CD4-positive, alpha-beta T cell (primary cell): Measurements from ENCODE around the gene ARHGAP15. TPM values are rescaled to one million over a fixed set of nuclear protein-coding genes. Genes with fewer than 3 reads are reported as not detected.

ENCODE experiments used
- ATAC-seq: fragments of 200-7000 bp; cut with Tn5 transposase; one replicate; pipeline ENCODE4 v1.10.0; 2022; ENCODE audit warnings: mild to moderate bottlenecking; ENCODE audit not compliant: poor library complexity
- CTCF ChIA-PET: fragments of 350-600 bp; sonication (Branson Sonifier 250); formaldehyde crosslinking; loops from one replicate; lab custom pipeline; 2021; ENCODE audit warnings: antibody characterized with exemption, inconsistent platforms; lab: Charles Lee
- POLR2A ChIA-PET: fragments of 350-600 bp; sonication (Branson Sonifier 250); formaldehyde crosslinking; loops from one replicate; lab custom pipeline; 2021; ENCODE audit warnings: antibody characterized with exemption, inconsistent platforms; lab: Charles Lee
- DNase-seq, 14 experiments: peaks; one replicate each; pipeline ENCODE4 v3.0.0-alpha.2; 2013 to 2020; ENCODE audit warnings: mixed read lengths in 2 of 14
- H3K27ac ChIP-seq, 2 donors: one replicate each; pipeline versions ENCODE4 v1.5.1 to v1.7.0; 2013; ENCODE audit warnings: low read length in 2 of 2, low read depth in 1 of 2, mild to moderate bottlenecking in 1 of 2
- H3K27me3 ChIP-seq, 2 experiments: 1 replicate in 1 of 2; 2 replicates in 1 of 2; pipeline versions ENCODE4 v1.6.1 to v1.7.0; 2013; ENCODE audit warnings: low read length in 2 of 2, control low read depth in 1 of 2, mild to moderate bottlenecking in 1 of 2, moderate library complexity in 1 of 2; ENCODE audit not compliant: insufficient read depth in 2 of 2, control insufficient read depth in 1 of 2
- H3K36me3 ChIP-seq: one replicate; pipeline ENCODE4 v1.6.1; 2013; ENCODE audit warnings: low read length, control low read depth; ENCODE audit not compliant: insufficient read depth
- H3K4me1 ChIP-seq: one replicate; pipeline ENCODE4 v1.6.1; 2013; ENCODE audit warnings: low read length, control low read depth; ENCODE audit not compliant: insufficient read depth
- H3K4me3 ChIP-seq: one replicate; pipeline ENCODE4 v1.5.1; 2013; ENCODE audit warnings: mild to moderate bottlenecking, low read length, moderate library complexity
- H3K9me3 ChIP-seq, 2 experiments: 1 replicate in 1 of 2; 2 replicates in 1 of 2; pipeline versions ENCODE4 v1.6.1 to v1.7.0; 2013; ENCODE audit warnings: low read length in 2 of 2, mild to moderate bottlenecking in 2 of 2, control low read depth in 1 of 2, moderate library complexity in 1 of 2; ENCODE audit not compliant: control insufficient read depth in 1 of 2, insufficient read depth in 1 of 2
- H3K27ac Mint-ChIP-seq: one replicate; pipeline ENCODE4 v1.8.0; 2020; ENCODE audit warnings: mixed read lengths
- H3K27me3 Mint-ChIP-seq: one replicate; pipeline ENCODE4 v1.8.0; 2021; ENCODE audit warnings: mixed read lengths
- H3K36me3 Mint-ChIP-seq: one replicate; pipeline ENCODE4 v1.8.0; 2021; ENCODE audit warnings: low read depth, mixed read lengths
- H3K4me1 Mint-ChIP-seq: one replicate; pipeline ENCODE4 v1.8.0; 2021; ENCODE audit warnings: low read depth, mixed read lengths
- H3K4me3 Mint-ChIP-seq: one replicate; pipeline ENCODE4 v1.8.0; 2020; ENCODE audit warnings: mild to moderate bottlenecking, mixed read lengths
- H3K9me3 Mint-ChIP-seq: one replicate; pipeline ENCODE4 v1.8.0; 2020; ENCODE audit warnings: mixed read lengths
- CTCF ChIP-seq: fragments of 200-600 bp; IDR thresholded peaks from one replicate; pipeline ENCODE4 v1.8.0; 2022; ENCODE audit warnings: antibody characterized with exemption, mild to moderate bottlenecking
- intact Hi-C, 2 experiments: fragments of 100-400 bp; cut with DNase I in 1 of 2; cut with micrococcal nuclease in 1 of 2; formaldehyde crosslinking; loops; one replicate each; pipeline versions ENCODE4 v1.15.1 to v1.9.0; 2023 to 2025; cut with DNase I, micrococcal nuclease
- total RNA-seq, 174 experiments: library from RNA in 2 of 174; stranded (reverse) in 2 of 174; gene quantifications; one replicate each; pipeline ENCODE4 v1.2.3 and lab custom pipeline; 2021 to 2026

ARHGAP15 gene
- total RNA-seq, 2 experiments from 2014 or later, result 158 to 165 TPM

- peaks cover 87% of the 10 kb centered on the region for H3K4me1 Mint-ChIP-seq
- no peak for TF ChIP-seq CTCF
- intact Hi-C loops, result no loop called here
- H3K27ac ChIP-seq, result no peak overlapping the region
- DNase-seq (no peak), ATAC-seq (no peak)
- H3K27ac Mint-ChIP-seq, result no peak overlapping the region
- H3K9me3 Mint-ChIP-seq, result no peaks in the 10 kb centered on the region
- ChIA-PET POLR2A (no interaction called here), CTCF (no interaction called here)
- H3K27me3 Mint-ChIP-seq, result no peaks in the 10 kb centered on the region
- peaks cover 5% of the 10 kb centered on the region for H3K4me1 ChIP-seq
- H3K27me3 ChIP-seq, result no peaks in the 10 kb centered on the region
- peaks cover 87% of the 10 kb centered on the region for H3K36me3 Mint-ChIP-seq
- H3K4me3 ChIP-seq, result no peak overlapping the region
- H3K9me3 ChIP-seq, result no peaks in the 10 kb centered on the region
- peaks cover 39% of the 10 kb centered on the region for H3K36me3 ChIP-seq
- H3K4me3 Mint-ChIP-seq, result no peak overlapping the region
Measured at GRCh38 chr2:143604566-143604959, 475.3 kb downstream of the ARHGAP15 start.

- ChIA-PET POLR2A (interaction anchor here (1.0 kb wide), 1 partner anchor 9 kb away, joined by 3 read pairs; no protein-coding TSS in a partner anchor), CTCF (no interaction called here)
- H3K4me1 Mint-ChIP-seq, result peaks cover 87% of the 10 kb centered on the region
Measured at GRCh38 chr2:143607231-143608062, 478.2 kb downstream of the ARHGAP15 start.

GRCh38 chr2:143608063-143608423 is 478.8 kb downstream of the ARHGAP15 start:
- H3K4me1 Mint-ChIP-seq, result peaks cover 81% of the 10 kb centered on the region

More at GRCh38 chr2:143607231-143608062, 478.2 kb downstream of the ARHGAP15 start:
- Mint-ChIP-seq H3K4me3 (no peak overlapping the region), H3K27me3 (no peaks in the 10 kb centered on the region), H3K9me3 (no peaks in the 10 kb centered on the region), H3K27ac (peak overlapping the region; percentile 27), H3K36me3 (peaks cover 81% of the 10 kb centered on the region)
- Histone ChIP-seq H3K4me1 (peaks cover 5% of the 10 kb centered on the region), H3K4me3 (no peak overlapping the region), H3K9me3 (no peaks in the 10 kb centered on the region), H3K27me3 (no peaks in the 10 kb centered on the region), H3K27ac (no peak overlapping the region), H3K36me3 (peaks cover 37% of the 10 kb centered on the region)
- no peak for TF ChIP-seq CTCF
- intact Hi-C loops, result no loop called here
- ATAC-seq (no peak), DNase-seq (no peak)

More at GRCh38 chr2:143608063-143608423, 478.8 kb downstream of the ARHGAP15 start:
- Histone ChIP-seq H3K27me3 (no peaks in the 10 kb centered on the region), H3K4me3 (no peak overlapping the region), H3K4me1 (peaks cover 5% of the 10 kb centered on the region), H3K36me3 (peaks cover 37% of the 10 kb centered on the region), H3K9me3 (no peaks in the 10 kb centered on the region), H3K27ac (no peak overlapping the region)
- Mint-ChIP-seq H3K36me3 (peaks cover 75% of the 10 kb centered on the region), H3K9me3 (no peaks in the 10 kb centered on the region), H3K4me3 (no peak overlapping the region), H3K27me3 (no peaks in the 10 kb centered on the region), H3K27ac (peak overlapping the region; percentile 27)
- DNase-seq (no peak), ATAC-seq (no peak)
- ChIA-PET POLR2A (interaction anchor here (1.0 kb wide), 1 partner anchor 8 kb away, joined by 3 read pairs; no protein-coding TSS in a partner anchor), CTCF (no interaction called here)
- intact Hi-C loops, result no loop called here
- no peak for TF ChIP-seq CTCF
